Measurements from ENCODE around the gene CPOX.

- TF ChIP-seq CTCF (IDR thresholded peaks at IDR 0.05; ENCODE audit: borderline replicate concordance, extremely low read depth, low read length, poor library complexity, severe bottlenecking) = no peak
- TF ChIP-seq EZH2 (IDR thresholded peaks at IDR 0.05; ENCODE audit: borderline replicate concordance, low read depth, low read length, severe bottlenecking) = no peak
Observed at GRCh38 chr3:98565843-98566242, 27.6 kb downstream of the CPOX start.

Data from DND-41 (cell line).